GM18868 (cell line): ENCODE measurements around the gene TERT.

ENCODE experiments used
- ATAC-seq: cut with Tn5 transposase; IDR thresholded peaks from one replicate; pipeline ENCODE4 v1.9.1; 2021; ENCODE audit warnings: mild to moderate bottlenecking, moderate library complexity; ENCODE audit not compliant: unreplicated experiment

TERT gene

GRCh38 chr5:1265026-1265425 is 29.8 kb downstream of the TERT start:
- no peak for ATAC-seq

GRCh38 chr5:1264211-1264610 is 30.7 kb downstream of the TERT start:
- ATAC-seq, result no peak

GRCh38 chr5:1262381-1262780 is 32.5 kb downstream of the TERT start:
- no peak for ATAC-seq

- ATAC-seq, result no peak
Observed at GRCh38 chr5:1261643-1262042, 33.2 kb downstream of the TERT start.

DNA sequence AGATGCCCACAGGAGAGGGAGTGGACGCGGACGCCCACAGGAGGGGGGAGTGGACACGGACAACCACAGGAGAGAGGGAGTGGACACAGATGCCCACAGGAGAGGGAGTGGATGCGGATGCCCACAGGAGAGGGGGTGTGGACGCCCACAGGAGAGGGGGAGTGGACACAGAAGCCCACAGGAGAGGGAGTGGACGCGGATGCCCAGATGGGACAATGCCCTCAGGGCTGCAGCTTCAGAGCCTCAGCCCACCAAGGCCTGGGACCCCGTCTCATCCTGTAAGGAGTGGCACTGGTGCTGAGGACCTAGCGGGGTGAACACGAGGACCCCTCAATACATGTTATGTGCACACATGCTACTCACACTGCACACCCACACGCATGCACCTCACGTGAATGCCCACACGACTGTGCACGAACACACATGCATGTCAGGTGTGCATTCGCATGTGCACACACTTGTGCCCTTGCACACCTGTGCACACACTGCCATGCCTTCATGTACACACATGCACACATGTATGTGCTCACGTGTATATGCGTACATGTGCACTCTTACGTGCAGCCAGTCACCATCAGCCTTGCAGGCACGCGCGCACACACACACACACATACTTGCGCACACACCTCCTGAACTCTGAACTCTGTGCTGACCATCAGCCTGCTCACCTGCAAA is 34.9 kb downstream of the TERT start:
- no peak for ATAC-seq

- ATAC-seq, result no peak
Observed at GRCh38 chr5:1257841-1258240, 37.0 kb downstream of the TERT start.

DNA sequence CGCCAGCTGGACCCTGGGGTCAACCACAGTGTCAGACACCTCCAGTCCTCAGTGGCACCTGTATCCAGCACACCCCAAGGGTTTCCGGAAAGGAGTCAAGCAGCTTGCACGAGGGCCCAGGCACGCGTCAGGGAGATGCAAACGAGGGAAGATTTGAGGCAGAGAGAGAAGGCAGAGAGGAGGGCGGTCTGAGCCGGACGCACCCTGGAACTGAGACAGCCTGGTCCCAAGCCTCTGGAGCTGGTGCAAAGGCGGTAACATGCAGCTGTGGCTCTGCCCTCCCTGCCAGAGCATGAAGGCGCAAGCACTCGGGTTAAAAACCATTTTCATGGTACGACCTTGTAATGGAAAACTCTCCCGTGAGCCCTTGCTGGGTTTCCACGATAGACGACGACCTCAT is 37.5 kb downstream of the TERT start:
- ATAC-seq, result no peak

GRCh38 chr5:1256776-1257175 is 38.1 kb downstream of the TERT start:
- ATAC-seq, result no peak

- no peak for ATAC-seq
Observed at GRCh38 chr5:1255081-1255561, 39.7 kb downstream of the TERT start.

GRCh38 chr5:1254196-1254595 is 40.7 kb downstream of the TERT start:
- no peak for ATAC-seq

GRCh38 chr5:1253456-1254105 is 41.3 kb downstream of the TERT start:
- no peak for ATAC-seq

DNA sequence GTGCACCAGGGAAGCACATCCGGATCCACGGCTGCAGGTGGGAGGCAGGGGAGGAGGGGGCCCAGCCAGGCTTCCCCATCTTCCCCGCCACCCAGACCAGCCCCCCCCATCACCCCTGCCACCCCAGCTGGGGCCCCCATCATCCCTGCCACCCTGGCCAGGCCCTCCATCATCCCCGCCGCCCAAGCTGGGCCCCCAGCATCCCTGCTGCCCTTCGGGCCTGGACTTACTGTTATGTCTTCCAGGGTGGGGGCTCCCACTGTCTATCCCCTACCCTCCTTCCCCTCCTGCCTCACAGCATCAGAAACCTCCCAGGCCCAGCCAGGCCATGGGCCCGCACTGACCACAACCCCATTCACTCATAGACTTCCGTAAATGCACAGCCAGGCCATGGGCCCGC is 42.2 kb downstream of the TERT start:
- no peak for ATAC-seq

DNA sequence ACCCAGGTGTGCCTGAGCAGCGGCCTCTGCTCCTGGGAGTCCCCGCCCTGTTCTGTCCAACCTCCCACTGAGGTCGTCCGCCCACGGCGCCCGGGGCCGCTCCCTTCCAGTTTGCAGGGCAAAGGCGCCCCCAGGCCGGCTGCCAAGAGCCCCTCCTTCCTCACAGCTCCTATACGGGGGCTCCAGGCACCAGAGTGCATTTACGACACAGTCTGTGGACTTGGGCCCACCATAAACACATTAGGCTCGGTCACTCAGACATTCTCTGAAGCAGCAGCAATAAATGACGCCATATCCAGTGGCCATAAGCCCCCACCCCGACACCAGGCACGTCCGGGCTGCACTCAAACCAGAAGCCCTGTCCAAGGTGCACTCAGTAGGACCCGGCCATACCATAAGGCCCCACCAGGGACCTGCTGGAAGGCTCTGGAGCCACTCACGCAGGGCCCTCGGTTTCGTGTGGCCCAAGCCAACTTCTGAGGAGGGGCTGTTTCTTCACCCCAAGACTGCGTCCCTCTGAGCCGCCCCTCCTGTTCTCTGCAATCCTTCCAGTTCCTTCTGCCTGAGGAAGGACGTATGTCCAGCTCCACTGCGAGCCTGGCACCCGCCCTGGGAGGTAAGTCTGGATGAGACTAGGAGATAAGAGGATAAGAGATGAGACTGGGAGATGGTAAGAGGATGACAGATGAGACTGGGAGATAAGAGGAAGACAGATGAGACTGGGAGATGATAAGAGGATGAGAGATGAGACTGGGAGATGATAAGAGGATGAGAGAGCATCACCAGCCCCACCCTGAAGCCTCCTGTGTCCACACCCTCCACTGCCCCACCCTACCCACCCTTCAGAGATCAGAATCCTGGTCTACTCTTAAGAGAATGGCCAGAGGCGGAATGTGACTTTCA is 42.9 kb downstream of the TERT start:
- ATAC-seq, result no peak

GRCh38 chr5:1249366-1250280 is 45.2 kb downstream of the TERT start:
- ATAC-seq, result no peak

- no peak for ATAC-seq
Observed at GRCh38 chr5:1247811-1248210, 47.1 kb downstream of the TERT start.

DNA sequence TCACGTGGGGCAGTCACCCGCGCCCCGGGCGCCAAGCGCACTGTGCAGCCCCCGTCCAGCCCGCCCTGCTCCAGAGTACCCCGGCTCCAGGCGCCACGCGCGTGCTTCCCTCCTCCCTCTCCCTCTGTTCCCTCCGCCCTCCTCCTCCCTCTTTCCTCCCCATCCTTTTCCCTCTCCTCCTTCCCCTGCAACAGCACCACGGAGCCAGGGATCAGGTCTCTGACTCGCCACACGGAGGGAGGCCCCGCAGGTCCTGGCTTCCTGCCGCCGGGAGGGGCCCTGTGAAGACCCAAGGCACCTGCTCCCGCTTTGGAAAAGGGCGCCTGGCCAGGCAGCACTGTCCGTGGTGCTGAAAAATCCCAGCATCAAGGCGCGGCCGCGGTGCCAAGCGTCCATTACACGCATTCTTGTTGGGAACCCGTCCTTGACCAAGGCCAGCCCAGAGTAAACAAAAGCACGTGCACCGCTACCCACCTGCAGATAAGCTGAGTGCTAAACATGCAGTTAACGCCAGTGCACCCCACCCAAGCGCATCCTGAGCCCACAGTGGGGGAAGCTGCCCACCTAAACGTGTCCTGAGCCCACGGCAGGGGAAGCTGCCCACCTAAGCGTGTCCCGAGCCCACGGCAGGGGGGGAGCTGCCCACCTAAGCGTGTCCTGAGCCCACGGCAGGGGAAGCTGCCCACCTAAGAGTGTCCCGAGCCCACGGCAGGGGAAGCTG is 48.0 kb downstream of the TERT start:
- ATAC-seq, result no peak

DNA sequence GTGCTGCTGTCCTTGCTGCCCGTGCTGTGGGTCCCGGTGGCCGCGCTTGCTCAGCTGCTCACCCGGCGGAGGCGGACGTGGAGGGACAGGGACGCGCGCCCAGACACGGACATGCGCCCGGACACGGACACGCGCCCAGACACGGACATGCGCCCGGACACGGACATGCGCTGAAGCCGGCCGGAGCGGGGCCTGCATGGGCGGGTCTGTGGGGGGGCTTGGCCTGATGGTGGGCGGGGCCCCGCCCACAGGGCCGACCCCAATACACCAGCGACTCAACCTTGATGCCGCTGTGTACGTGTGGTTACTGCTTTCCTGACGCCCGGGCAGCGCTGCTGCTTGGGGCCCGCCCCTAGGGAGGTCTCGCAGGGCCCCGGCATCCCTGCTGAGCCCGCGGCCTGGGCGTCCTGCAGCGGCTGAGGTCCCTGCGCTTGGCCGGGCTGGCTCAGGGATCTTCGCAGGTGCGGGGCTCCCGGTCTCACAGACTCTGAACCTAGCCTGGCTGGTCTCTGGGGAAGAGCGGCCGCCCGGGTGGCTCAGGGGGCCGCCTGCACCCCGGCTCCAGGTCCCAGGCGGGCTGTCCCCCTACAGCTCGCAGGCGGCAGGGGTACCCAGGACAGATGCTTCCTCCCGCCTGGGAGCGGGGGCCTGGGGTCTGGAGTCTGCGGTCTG is 48.8 kb downstream of the TERT start:
- no peak for ATAC-seq

- ATAC-seq, result no peak
Observed at GRCh38 chr5:1244976-1245375, 49.9 kb downstream of the TERT start.

GRCh38 chr5:1244255-1244654 is 50.6 kb downstream of the TERT start:
- ATAC-seq, result no peak
